ENCODE data around the gene MCTP1. TPM values are rescaled to one million over a fixed set of nuclear protein-coding genes. Genes with fewer than 3 reads are reported as not detected.

MCTP1 gene
- total and polyA plus RNA-seq, 2 of the 13 experiments (the other 11 are each of a cell fraction or from before 2014, with no cell fraction given), result 0.15 to 0.48 TPM

- H3K36me3 ChIP-seq (replicated peaks in 1 of 2; ENCODE audit: control insufficient read depth in 1 of 2, insufficient read depth in 2 of 2, low read length in 2 of 2), result no peaks in the 10 kb centered on the region
- no peak for FAIRE-seq
- no peak overlapping the region for H3K4me3 ChIP-seq (replicated peaks in 1 of 3; ENCODE audit: insufficient read depth in 1 of 3, low read depth in 2 of 3, low read length in 3 of 3)
- H2AFZ ChIP-seq (ENCODE audit: low read length), result no peak overlapping the region
- no peak overlapping the region for H3K27ac ChIP-seq (ENCODE audit: extremely low read length, insufficient read depth, low read length)
- H4K20me1 ChIP-seq (ENCODE audit: insufficient read depth, low read length), result no peaks in the 10 kb centered on the region
- ATAC-seq, result no peak
- in situ Hi-C loops (cut with HindIII; ENCODE audit: extremely low pct_ligation_motif_present, low pct_unique_long_range_greater_than_20kb) (no loop called here), intact Hi-C loops (cut with micrococcal nuclease; ENCODE audit: unreplicated experiment) (no loop called here)
- no peak overlapping the region for H3K9ac ChIP-seq (ENCODE audit: insufficient read depth, low read depth, low read length)
- H3K4me1 ChIP-seq (ENCODE audit: insufficient read depth, low read length), result no peaks in the 10 kb centered on the region
- ChIA-PET POLR2A (no interaction called here), CTCF (ENCODE audit: low intra/inter-chr PET ratio, low total read pairs) (no interaction called here)
- TF ChIP-seq ZFP62 (CRISPR knock-in tag; IDR thresholded peaks at IDR 0.05) (no peak), KDM5A (IDR thresholded peaks at IDR 0.05; ENCODE audit: borderline replicate concordance, low read length) (no peak), PRMT3 (CRISPR knock-in tag; IDR thresholded peaks at IDR 0.05; ENCODE audit: borderline replicate concordance, low read depth) (no peak), ISX (CRISPR knock-in tag; conservative IDR thresholded peaks at IDR 0.05) (no peak), ZNF124 (CRISPR knock-in tag; IDR thresholded peaks at IDR 0.05) (no peak), ZNF550 (CRISPR knock-in tag; IDR thresholded peaks at IDR 0.05; ENCODE audit: borderline replicate concordance) (no peak), NR2F2 (IDR thresholded peaks at IDR 0.05; ENCODE audit: borderline replicate concordance, low read depth) (no peak), HMG20A (CRISPR knock-in tag; IDR thresholded peaks at IDR 0.05; ENCODE audit: borderline replicate concordance) (no peak), FOXM1 (CRISPR knock-in tag; IDR thresholded peaks at IDR 0.05) (no peak), PCBP2 (optimal IDR thresholded peaks at IDR 0.05; ENCODE audit: low read depth, low read length, poor library complexity, severe bottlenecking) (no peak)
- TF ChIP-seq, protein P1, sequence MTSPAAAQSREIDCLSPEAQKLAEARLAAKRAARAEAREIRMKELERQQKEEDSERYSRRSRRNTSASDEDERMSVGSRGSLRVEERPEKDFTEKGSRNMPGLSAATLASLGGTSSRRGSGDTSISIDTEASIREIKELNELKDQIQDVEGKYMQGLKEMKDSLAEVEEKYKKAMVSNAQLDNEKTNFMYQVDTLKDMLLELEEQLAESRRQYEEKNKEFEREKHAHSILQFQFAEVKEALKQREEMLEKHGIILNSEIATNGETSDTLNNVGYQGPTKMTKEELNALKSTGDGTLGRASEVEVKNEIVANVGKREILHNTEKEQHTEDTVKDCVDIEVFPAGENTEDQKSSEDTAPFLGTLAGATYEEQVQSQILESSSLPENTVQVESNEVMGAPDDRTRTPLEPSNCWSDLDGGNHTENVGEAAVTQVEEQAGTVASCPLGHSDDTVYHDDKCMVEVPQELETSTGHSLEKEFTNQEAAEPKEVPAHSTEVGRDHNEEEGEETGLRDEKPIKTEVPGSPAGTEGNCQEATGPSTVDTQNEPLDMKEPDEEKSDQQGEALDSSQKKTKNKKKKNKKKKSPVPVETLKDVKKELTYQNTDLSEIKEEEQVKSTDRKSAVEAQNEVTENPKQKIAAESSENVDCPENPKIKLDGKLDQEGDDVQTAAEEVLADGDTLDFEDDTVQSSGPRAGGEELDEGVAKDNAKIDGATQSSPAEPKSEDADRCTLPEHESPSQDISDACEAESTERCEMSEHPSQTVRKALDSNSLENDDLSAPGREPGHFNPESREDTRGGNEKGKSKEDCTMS (CRISPR knock-in tag; conservative IDR thresholded peaks at IDR 0.05), result no peak
- TF ChIP-seq, protein P2, sequence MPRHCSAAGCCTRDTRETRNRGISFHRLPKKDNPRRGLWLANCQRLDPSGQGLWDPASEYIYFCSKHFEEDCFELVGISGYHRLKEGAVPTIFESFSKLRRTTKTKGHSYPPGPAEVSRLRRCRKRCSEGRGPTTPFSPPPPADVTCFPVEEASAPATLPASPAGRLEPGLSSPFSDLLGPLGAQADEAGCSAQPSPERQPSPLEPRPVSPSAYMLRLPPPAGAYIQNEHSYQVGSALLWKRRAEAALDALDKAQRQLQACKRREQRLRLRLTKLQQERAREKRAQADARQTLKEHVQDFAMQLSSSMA (CRISPR knock-in tag; IDR thresholded peaks at IDR 0.05), result no peak
- TF ChIP-seq, protein P3, sequence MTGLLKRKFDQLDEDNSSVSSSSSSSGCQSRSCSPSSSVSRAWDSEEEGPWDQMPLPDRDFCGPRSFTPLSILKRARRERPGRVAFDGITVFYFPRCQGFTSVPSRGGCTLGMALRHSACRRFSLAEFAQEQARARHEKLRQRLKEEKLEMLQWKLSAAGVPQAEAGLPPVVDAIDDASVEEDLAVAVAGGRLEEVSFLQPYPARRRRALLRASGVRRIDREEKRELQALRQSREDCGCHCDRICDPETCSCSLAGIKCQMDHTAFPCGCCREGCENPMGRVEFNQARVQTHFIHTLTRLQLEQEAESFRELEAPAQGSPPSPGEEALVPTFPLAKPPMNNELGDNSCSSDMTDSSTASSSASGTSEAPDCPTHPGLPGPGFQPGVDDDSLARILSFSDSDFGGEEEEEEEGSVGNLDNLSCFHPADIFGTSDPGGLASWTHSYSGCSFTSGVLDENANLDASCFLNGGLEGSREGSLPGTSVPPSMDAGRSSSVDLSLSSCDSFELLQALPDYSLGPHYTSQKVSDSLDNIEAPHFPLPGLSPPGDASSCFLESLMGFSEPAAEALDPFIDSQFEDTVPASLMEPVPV (CRISPR knock-in tag; IDR thresholded peaks at IDR 0.05), result no peak
- no peaks in the 10 kb centered on the region for H3K9me3 ChIP-seq (ENCODE audit: low read length)
- H3K79me2 ChIP-seq (ENCODE audit: insufficient read depth, low read length), result no peaks in the 10 kb centered on the region
- H3K27me3 ChIP-seq (ENCODE audit: control insufficient read depth in 1 of 2, insufficient read depth in 2 of 2, low read length in 2 of 2), result no peaks in the 10 kb centered on the region
- H3K4me2 ChIP-seq (ENCODE audit: low read depth, low read length), result no peak overlapping the region
- DNase-seq (ENCODE audit: low spot score), result no peak
- WGBS (ENCODE audit: low lambda C conversion rate), result 98% methylated on average over 2 of the region's 2 CpGs
- no TSS peak for BruUV-seq (replicated peaks)
Measured at GRCh38 chr5:95078868-95079267, 206.0 kb downstream of the MCTP1 start.
